Hepatocyte (in vitro differentiated cells): Measurements from ENCODE around the gene PHGDH. TPM values are rescaled to one million over a fixed set of nuclear protein-coding genes. Genes with fewer than 3 reads are reported as not detected.

ENCODE experiments used
- DNase-seq: peaks from one replicate; pipeline ENCODE4 v3.0.0-alpha.2; 2016; ENCODE audit warnings: low spot score
- H2AFZ ChIP-seq: fragments of 200-600 bp; sonication (generic); 2 replicates; pipeline ENCODE4 v1.6.0; 2016; ENCODE audit warnings: antibody characterized with exemption, mild to moderate bottlenecking
- H3K27ac ChIP-seq: fragments of 200-600 bp; sonication (generic); 2 replicates; pipeline ENCODE4 v1.5.1; 2016; ENCODE audit warnings: mild to moderate bottlenecking
- H3K27me3 ChIP-seq: fragments of 200-600 bp; sonication (generic); 2 replicates; pipeline ENCODE4 v1.6.1; 2016
- H3K36me3 ChIP-seq: fragments of 200-600 bp; sonication (generic); replicated peaks from 2 replicates; pipeline ENCODE4 v1.5.1; 2016; ENCODE audit warnings: low read depth; ENCODE audit not compliant: insufficient read depth
- H3K4me1 ChIP-seq: fragments of 200-600 bp; sonication (generic); 2 replicates; pipeline ENCODE4 v1.5.1; 2016; ENCODE audit warnings: mild to moderate bottlenecking, moderate library complexity; ENCODE audit not compliant: insufficient read depth
- H3K4me2 ChIP-seq: fragments of 200-600 bp; sonication (generic); 2 replicates; pipeline ENCODE4 v1.6.0; 2016
- H3K4me3 ChIP-seq: fragments of 200-600 bp; sonication (generic); 2 replicates; pipeline ENCODE4 v1.5.1; 2016; ENCODE audit warnings: mild to moderate bottlenecking
- H3K79me2 ChIP-seq: fragments of 200-600 bp; sonication (generic); 2 replicates; pipeline ENCODE4 v1.6.0; 2017; ENCODE audit warnings: mild to moderate bottlenecking
- H3K9me2 ChIP-seq: fragments of 200-600 bp; sonication (generic); replicated peaks from 2 replicates; pipeline ENCODE4 v1.6.0; 2017; ENCODE audit warnings: mild to moderate bottlenecking; ENCODE audit not compliant: insufficient read depth
- H3K9me3 ChIP-seq: fragments of 200-600 bp; sonication (generic); 2 replicates; pipeline ENCODE4 v1.5.1; 2016; ENCODE audit warnings: low read depth, mild to moderate bottlenecking
- H4K20me1 ChIP-seq: fragments of 200-600 bp; sonication (generic); 2 replicates; pipeline ENCODE4 v1.6.0; 2016; ENCODE audit warnings: mild to moderate bottlenecking; ENCODE audit not compliant: insufficient read depth, poor library complexity, severe bottlenecking
- EZH2 ChIP-seq: fragments of 200-600 bp; sonication (generic); IDR thresholded peaks from 2 replicates; pipeline ENCODE4 v1.6.1; 2016; ENCODE audit warnings: antibody characterized with exemption, mild to moderate bottlenecking, borderline replicate concordance
- EZH2phosphoT487 ChIP-seq: fragments of 200-600 bp; sonication (generic); IDR thresholded peaks from one replicate; pipeline ENCODE4 v1.6.1; 2018; ENCODE audit warnings: antibody characterized with exemption, mild to moderate bottlenecking, low read depth, moderate library complexity; ENCODE audit not compliant: unreplicated experiment, severe bottlenecking
- WGBS: methylation state at CpG from one replicate; pipeline ENCODE4 v1.1.6; 2016; ENCODE audit warnings: low lambda C conversion rate; ENCODE audit errors: missing lambda C conversion rate; 5-methylcytosine and 5-hydroxymethylcytosine counted together
- polyA plus RNA-seq: library from polyadenylated mRNA; unstranded; fragments of >200 nt; fragmentation: Nextera tagmentation; extraction: Ambion mirVana; gene quantifications from 2 replicates; pipeline ENCODE4 v1.2.1, GENCODE V29; 2016
- total RNA-seq: library from RNA; depleted of rRNA; stranded (reverse); fragments of >200 nt; gene quantifications from 2 replicates; pipeline ENCODE4 v1.2.3, GENCODE V29; 2014
- TF ChIP-seq, protein P1 (sequence below): fragments of 200-600 bp; sonication (generic); IDR thresholded peaks from 2 replicates; pipeline ENCODE4 v1.5.1; 2016; ENCODE audit warnings: antibody characterized with exemption, mild to moderate bottlenecking; ENCODE audit not compliant: poor library complexity

The PHGDH gene
- total and polyA plus RNA-seq, 2 experiments from 2014 or later: 138 to 167 TPM

DNA sequence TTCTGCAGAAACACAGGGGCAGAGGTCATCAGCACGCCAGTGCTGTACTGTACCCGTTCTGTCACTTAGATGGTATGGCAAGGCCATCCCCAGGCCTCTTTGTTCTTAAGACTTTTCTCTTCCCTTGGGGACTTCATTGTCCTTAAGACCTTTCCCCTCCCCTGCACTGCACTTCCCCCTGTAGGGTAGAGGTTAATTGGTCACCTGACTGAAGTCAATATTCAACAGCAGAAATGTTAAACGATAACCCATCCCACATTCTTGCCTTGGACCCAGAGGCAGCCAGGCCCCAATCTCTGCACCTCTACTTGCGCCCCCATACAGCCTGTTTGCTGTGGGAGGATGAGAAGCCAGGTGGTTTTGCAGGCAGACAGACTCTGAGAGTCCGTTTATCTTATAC, 10.2 kb downstream of the PHGDH start:
- no peaks in the 10 kb centered on the region for H3K9me3 ChIP-seq
- no peak overlapping the region for H3K4me3 ChIP-seq
- peak overlapping the region; percentile 78 for H3K27ac ChIP-seq
- peaks cover 30% of the 10 kb centered on the region for H4K20me1 ChIP-seq
- no peaks in the 10 kb centered on the region for H3K36me3 ChIP-seq
- peaks cover 30% of the 10 kb centered on the region for H3K4me1 ChIP-seq
- H2AFZ ChIP-seq: no peak overlapping the region
- peaks cover 69% of the 10 kb centered on the region for H3K79me2 ChIP-seq
- no peaks in the 10 kb centered on the region for H3K27me3 ChIP-seq
- H3K9me2 ChIP-seq: no peaks in the 10 kb centered on the region
- no peak for DNase-seq
- WGBS: 62% methylated on average over 5 of the region's 5 CpGs
- TF ChIP-seq EZH2 (no peak), EZH2phosphoT487 (no peak)
- TF ChIP-seq, protein P1, sequence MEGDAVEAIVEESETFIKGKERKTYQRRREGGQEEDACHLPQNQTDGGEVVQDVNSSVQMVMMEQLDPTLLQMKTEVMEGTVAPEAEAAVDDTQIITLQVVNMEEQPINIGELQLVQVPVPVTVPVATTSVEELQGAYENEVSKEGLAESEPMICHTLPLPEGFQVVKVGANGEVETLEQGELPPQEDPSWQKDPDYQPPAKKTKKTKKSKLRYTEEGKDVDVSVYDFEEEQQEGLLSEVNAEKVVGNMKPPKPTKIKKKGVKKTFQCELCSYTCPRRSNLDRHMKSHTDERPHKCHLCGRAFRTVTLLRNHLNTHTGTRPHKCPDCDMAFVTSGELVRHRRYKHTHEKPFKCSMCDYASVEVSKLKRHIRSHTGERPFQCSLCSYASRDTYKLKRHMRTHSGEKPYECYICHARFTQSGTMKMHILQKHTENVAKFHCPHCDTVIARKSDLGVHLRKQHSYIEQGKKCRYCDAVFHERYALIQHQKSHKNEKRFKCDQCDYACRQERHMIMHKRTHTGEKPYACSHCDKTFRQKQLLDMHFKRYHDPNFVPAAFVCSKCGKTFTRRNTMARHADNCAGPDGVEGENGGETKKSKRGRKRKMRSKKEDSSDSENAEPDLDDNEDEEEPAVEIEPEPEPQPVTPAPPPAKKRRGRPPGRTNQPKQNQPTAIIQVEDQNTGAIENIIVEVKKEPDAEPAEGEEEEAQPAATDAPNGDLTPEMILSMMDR: no peak
- H3K4me2 ChIP-seq: peak overlapping the region; percentile 46

DNA sequence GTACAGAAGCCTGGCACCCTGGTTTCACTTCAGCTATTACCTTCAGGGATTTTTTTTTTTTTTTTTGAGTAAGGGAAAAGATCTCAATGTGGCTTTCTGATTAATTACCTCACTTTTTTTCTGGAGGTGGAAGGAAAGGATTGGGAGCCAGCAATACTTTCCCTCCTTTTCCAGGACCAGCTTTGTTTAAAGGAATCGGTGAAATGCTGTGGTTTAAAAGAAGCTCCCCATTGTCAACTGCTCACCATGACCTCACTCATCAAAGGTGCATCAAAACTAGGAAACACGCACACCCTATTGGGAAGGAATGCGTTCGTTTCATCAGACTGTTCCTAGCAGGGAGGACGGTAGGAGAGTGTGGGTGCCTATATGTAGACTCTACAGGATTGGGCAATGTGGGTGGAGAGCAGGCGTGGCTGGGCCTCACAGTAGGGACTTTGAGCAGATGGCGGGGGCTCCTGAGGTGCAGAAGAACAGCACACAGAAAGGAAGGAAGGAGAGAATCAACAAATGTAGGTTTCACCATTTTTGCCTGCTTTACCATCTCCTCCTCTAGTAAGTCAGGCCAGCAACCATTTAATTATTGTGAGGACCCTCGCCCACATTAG, 13.0 kb downstream of the PHGDH start:
- 90% methylated on average over 8 of the region's 8 CpGs for WGBS
- no peaks in the 10 kb centered on the region for H3K27me3 ChIP-seq
- TF ChIP-seq EZH2: no peak
- no peak for TF ChIP-seq EZH2phosphoT487
- TF ChIP-seq, protein P1: no peak
- H2AFZ ChIP-seq: no peak overlapping the region
- peaks cover 25% of the 10 kb centered on the region for H3K4me1 ChIP-seq
- no peaks in the 10 kb centered on the region for H3K36me3 ChIP-seq
- H3K27ac ChIP-seq: peak overlapping the region; percentile 76
- H3K9me3 ChIP-seq: no peaks in the 10 kb centered on the region
- H3K79me2 ChIP-seq: peaks cover 45% of the 10 kb centered on the region
- no peak overlapping the region for H3K4me2 ChIP-seq
- H3K4me3 ChIP-seq: no peak overlapping the region
- H4K20me1 ChIP-seq: peaks cover 24% of the 10 kb centered on the region
- no peak for DNase-seq
- no peaks in the 10 kb centered on the region for H3K9me2 ChIP-seq

DNA sequence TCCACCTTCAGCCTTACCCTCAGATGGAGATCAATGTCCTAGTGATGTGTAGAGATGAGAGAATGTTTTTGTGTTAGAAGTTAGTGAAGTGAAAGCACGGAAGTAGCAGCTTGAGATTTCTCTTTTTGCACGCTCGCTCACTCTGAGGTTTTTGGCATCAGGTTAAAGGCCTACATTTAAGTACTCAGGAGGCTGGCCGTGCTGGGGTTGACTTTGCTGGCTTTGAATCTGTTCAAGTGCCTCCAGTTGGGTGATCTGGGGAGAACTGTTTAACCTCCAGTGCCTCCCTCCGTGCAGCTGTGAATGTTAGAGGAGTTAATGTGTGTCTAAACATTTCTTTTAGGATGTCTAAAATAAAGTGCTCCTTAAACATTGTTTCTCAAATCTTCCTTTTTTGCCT, 13.9 kb downstream of the PHGDH start:
- H3K9me3 ChIP-seq: no peaks in the 10 kb centered on the region
- TF ChIP-seq, protein P1: no peak
- TF ChIP-seq EZH2phosphoT487: no peak
- TF ChIP-seq EZH2: no peak
- H3K36me3 ChIP-seq: no peaks in the 10 kb centered on the region
- H3K4me3 ChIP-seq: no peak overlapping the region
- H2AFZ ChIP-seq: no peak overlapping the region
- peaks cover 17% of the 10 kb centered on the region for H4K20me1 ChIP-seq
- DNase-seq: no peak
- H3K4me2 ChIP-seq: no peak overlapping the region
- no peaks in the 10 kb centered on the region for H3K27me3 ChIP-seq
- H3K9me2 ChIP-seq: no peaks in the 10 kb centered on the region
- 91% methylated on average over 5 of the region's 5 CpGs for WGBS
- no peak overlapping the region for H3K27ac ChIP-seq
- H3K4me1 ChIP-seq: peaks cover 25% of the 10 kb centered on the region
- H3K79me2 ChIP-seq: peaks cover 39% of the 10 kb centered on the region

DNA sequence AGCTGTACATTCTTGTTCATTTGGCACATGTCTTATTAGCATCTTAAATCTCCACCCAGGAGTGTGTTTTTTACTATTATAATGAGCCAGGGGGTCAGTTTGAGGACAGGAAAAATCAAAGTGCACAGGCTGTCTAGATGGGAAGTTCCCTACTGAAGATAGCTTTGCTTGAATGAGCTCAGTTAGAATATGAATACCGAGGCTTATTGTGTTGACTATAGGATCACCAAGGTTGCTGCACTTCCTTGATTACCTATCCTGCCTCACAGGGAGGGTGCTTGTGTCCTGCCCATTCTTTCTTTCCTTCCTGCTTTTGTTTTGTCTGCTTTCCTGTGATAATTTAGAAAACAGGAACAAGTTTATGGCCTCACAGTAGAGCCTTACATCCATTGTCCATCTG, 16.3 kb downstream of the PHGDH start:
- WGBS: 73% methylated on average over 1 of the region's 1 CpG
- no peak overlapping the region for H2AFZ ChIP-seq
- H3K36me3 ChIP-seq: no peaks in the 10 kb centered on the region
- no peaks in the 10 kb centered on the region for H3K27me3 ChIP-seq
- DNase-seq: no peak
- peaks cover 4% of the 10 kb centered on the region for H3K4me1 ChIP-seq
- H3K4me3 ChIP-seq: no peak overlapping the region
- H3K9me2 ChIP-seq: no peaks in the 10 kb centered on the region
- H3K27ac ChIP-seq: peak overlapping the region; percentile 55
- TF ChIP-seq EZH2 (no peak), EZH2phosphoT487 (no peak)
- TF ChIP-seq, protein P1: no peak
- H3K79me2 ChIP-seq: peaks cover 28% of the 10 kb centered on the region
- peaks cover 10% of the 10 kb centered on the region for H4K20me1 ChIP-seq
- no peak overlapping the region for H3K4me2 ChIP-seq
- H3K9me3 ChIP-seq: no peaks in the 10 kb centered on the region
